GM23338 (cell line): Measurements from ENCODE around the gene NCAPD2. TPM values are rescaled to one million over a fixed set of nuclear protein-coding genes. Genes with fewer than 3 reads are reported as not detected.

Experiments
- JUNB ChIP-seq: IDR thresholded peaks from one replicate; pipeline ENCODE4 v1.6.1; 2016; ENCODE audit warnings: antibody characterized with exemption; ENCODE audit not compliant: unreplicated experiment
- NANOG ChIP-seq: IDR thresholded peaks from 2 replicates; pipeline ENCODE4 v1.6.1; 2016; ENCODE audit warnings: antibody characterized with exemption, borderline replicate concordance
- STAT1 ChIP-seq: IDR thresholded peaks from one replicate; pipeline ENCODE4 v1.6.1; 2016; ENCODE audit warnings: antibody characterized with exemption; ENCODE audit not compliant: unreplicated experiment
- ZNF114 ChIP-seq: fragments of 250-450 bp; sonication (Bioruptor Pico); IDR thresholded peaks from 2 replicates; pipeline ENCODE4 v1.5.0; 2020; ENCODE audit warnings: mild to moderate bottlenecking, moderate library complexity
- ZNF331 ChIP-seq: fragments of 250-450 bp; sonication (Bioruptor Pico); IDR thresholded peaks from 2 replicates; pipeline ENCODE4 v1.5.0; 2020; ENCODE audit warnings: low read depth, mild to moderate bottlenecking, moderate library complexity
- polyA plus RNA-seq: library from polyadenylated mRNA; unstranded; fragments of >200 nt; fragmentation: Nextera tagmentation; extraction: Ambion mirVana; gene quantifications from 2 replicates; pipeline ENCODE4 v1.2.1, GENCODE V29; 2016
- total RNA-seq: library from RNA; depleted of rRNA; stranded (reverse); fragments of >200 nt; shearing (Covaris generic); gene quantifications from 2 replicates; pipeline ENCODE4 v1.2.3, GENCODE V29; 2014
- TF ChIP-seq, protein P1 (sequence below): fragments of 250-450 bp; sonication (Bioruptor Pico); IDR thresholded peaks from 2 replicates; pipeline ENCODE4 v1.5.0; 2020; ENCODE audit warnings: mild to moderate bottlenecking, moderate library complexity
- TF ChIP-seq, protein P2 (sequence below), 2 experiments: fragments of 200-600 bp in 1 of 2; sonication (generic) in 1 of 2; conservative IDR thresholded peaks; 2 replicates each; pipeline versions ENCODE4 v1.5.1 to v1.6.1; 2016 to 2017; ENCODE audit warnings: antibody characterized with exemption in 2 of 2, low read depth in 2 of 2, mild to moderate bottlenecking in 2 of 2, moderate library complexity in 1 of 2

Gene NCAPD2
- total and polyA plus RNA-seq, 2 experiments from 2014 or later, result 34.2 to 217 TPM

DNA sequence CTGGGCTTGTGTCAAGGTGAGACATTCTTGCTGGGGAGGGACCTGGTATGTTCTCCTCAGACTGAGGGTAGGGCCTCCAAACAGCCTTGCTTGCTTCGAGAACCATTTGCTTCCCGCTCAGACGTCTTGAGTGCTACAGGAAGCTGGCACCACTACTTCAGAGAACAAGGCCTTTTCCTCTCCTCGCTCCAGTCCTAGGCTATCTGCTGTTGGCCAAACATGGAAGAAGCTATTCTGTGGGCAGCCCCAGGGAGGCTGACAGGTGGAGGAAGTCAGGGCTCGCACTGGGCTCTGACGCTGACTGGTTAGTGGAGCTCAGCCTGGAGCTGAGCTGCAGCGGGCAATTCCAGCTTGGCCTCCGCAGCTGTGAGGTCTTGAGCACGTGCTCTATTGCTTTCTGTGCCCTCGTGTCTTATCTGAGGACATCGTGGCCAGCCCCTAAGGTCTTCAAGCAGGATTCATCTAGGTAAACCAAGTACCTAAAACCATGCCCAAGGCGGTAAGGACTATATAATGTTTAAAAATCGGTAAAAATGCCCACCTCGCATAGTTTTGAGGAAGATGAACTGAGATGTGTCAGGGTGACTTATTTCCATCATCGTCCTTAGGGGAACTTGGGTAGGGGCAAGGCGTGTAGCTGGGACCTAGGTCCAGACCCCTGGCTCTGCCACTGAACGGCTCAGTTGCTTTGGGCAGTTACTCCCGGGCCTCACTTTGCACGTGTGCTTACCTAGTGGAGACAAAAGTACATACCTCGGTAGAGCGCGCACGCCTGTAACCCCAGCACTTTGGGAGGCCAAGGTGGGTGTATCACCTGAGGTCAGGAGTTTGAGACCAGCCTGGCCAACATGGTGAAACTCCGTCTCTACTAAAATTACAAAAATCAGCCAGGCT, 44.8 kb downstream of the NCAPD2 start (continued):
- TF ChIP-seq, protein P1, sequence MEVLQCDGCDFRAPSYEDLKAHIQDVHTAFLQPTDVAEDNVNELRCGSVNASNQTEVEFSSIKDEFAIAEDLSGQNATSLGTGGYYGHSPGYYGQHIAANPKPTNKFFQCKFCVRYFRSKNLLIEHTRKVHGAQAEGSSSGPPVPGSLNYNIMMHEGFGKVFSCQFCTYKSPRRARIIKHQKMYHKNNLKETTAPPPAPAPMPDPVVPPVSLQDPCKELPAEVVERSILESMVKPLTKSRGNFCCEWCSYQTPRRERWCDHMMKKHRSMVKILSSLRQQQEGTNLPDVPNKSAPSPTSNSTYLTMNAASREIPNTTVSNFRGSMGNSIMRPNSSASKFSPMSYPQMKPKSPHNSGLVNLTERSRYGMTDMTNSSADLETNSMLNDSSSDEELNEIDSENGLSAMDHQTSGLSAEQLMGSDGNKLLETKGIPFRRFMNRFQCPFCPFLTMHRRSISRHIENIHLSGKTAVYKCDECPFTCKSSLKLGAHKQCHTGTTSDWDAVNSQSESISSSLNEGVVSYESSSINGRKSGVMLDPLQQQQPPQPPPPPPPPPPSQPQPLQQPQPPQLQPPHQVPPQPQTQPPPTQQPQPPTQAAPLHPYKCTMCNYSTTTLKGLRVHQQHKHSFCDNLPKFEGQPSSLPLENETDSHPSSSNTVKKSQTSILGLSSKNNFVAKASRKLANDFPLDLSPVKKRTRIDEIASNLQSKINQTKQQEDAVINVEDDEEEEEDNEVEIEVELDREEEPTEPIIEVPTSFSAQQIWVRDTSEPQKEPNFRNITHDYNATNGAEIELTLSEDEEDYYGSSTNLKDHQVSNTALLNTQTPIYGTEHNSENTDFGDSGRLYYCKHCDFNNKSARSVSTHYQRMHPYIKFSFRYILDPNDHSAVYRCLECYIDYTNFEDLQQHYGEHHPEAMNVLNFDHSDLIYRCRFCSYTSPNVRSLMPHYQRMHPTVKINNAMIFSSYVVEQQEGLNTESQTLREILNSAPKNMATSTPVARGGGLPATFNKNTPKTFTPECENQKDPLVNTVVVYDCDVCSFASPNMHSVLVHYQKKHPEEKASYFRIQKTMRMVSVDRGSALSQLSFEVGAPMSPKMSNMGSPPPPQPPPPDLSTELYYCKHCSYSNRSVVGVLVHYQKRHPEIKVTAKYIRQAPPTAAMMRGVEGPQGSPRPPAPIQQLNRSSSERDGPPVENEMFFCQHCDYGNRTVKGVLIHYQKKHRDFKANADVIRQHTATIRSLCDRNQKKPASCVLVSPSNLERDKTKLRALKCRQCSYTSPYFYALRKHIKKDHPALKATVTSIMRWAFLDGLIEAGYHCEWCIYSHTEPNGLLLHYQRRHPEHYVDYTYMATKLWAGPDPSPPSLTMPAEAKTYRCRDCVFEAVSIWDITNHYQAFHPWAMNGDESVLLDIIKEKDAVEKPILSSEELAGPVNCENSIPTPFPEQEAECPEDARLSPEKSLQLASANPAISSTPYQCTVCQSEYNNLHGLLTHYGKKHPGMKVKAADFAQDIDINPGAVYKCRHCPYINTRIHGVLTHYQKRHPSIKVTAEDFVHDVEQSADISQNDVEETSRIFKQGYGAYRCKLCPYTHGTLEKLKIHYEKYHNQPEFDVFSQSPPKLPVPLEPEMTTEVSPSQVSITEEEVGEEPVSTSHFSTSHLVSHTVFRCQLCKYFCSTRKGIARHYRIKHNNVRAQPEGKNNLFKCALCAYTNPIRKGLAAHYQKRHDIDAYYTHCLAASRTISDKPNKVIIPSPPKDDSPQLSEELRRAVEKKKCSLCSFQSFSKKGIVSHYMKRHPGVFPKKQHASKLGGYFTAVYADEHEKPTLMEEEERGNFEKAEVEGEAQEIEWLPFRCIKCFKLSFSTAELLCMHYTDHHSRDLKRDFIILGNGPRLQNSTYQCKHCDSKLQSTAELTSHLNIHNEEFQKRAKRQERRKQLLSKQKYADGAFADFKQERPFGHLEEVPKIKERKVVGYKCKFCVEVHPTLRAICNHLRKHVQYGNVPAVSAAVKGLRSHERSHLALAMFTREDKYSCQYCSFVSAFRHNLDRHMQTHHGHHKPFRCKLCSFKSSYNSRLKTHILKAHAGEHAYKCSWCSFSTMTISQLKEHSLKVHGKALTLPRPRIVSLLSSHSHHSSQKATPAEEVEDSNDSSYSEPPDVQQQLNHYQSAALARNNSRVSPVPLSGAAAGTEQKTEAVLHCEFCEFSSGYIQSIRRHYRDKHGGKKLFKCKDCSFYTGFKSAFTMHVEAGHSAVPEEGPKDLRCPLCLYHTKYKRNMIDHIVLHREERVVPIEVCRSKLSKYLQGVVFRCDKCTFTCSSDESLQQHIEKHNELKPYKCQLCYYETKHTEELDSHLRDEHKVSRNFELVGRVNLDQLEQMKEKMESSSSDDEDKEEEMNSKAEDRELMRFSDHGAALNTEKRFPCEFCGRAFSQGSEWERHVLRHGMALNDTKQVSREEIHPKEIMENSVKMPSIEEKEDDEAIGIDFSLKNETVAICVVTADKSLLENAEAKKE (CRISPR knock-in tag), result no peak
- TF ChIP-seq NANOG, result no peak
- TF ChIP-seq ZNF331, result no peak
- TF ChIP-seq JUNB, result no peak
- no peak for TF ChIP-seq STAT1
- no peak for TF ChIP-seq ZNF114 (CRISPR knock-in tag)
- TF ChIP-seq, protein P2, sequence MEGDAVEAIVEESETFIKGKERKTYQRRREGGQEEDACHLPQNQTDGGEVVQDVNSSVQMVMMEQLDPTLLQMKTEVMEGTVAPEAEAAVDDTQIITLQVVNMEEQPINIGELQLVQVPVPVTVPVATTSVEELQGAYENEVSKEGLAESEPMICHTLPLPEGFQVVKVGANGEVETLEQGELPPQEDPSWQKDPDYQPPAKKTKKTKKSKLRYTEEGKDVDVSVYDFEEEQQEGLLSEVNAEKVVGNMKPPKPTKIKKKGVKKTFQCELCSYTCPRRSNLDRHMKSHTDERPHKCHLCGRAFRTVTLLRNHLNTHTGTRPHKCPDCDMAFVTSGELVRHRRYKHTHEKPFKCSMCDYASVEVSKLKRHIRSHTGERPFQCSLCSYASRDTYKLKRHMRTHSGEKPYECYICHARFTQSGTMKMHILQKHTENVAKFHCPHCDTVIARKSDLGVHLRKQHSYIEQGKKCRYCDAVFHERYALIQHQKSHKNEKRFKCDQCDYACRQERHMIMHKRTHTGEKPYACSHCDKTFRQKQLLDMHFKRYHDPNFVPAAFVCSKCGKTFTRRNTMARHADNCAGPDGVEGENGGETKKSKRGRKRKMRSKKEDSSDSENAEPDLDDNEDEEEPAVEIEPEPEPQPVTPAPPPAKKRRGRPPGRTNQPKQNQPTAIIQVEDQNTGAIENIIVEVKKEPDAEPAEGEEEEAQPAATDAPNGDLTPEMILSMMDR (conservative IDR thresholded peaks at IDR 0.05; ENCODE audit: low read depth in 2 of 2), result no peak
